ENCODE results near the gene SPC25.
"Not testable (repeated sequence)": the region's sequence is repeated elsewhere in the genome, so short reads cannot be mapped to it uniquely, and the experiment has no call there.

The SPC25 gene

DNA sequence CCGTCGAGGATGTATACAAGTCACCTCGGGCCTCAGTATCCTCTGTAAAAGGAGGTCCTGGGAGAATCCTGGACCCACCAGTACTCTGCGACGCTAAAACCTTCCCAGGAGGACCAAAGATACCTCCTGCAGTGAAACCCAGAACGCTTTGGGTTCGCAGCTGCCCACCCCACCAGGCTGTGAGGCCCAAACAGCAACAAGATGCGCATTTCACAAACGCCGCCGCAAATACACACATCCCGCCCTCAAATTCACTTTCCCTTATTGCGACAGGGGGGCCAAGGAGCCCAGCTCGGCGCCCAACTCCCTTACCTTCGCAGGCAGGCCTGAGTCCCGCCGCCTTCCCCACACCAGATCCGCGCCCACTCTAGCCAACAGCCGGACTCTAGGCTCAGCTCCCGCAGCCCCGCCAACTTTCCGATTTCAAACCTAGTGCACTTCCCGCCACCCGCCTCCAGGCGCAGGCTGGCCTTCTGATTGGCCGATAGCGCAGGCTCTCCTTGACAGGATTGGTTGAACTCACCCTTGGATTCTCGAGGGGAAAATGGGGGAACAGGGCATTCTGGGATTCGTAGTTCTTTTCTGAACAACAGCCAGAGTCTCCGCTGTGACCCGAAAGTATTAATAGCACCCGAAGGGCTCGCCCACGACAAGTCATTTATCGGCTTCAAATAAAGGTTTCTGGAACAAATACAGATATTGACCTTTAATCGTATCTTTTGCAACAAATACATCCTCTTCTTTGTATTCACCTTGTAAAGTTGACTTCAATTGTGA is at the start of gene SPC25:
Gene SPC25 (minus strand): TSS at position 425 of the 777 bp plus-strand sequence. CDS start 911 bp downstream, outside the sequence.
- peak; percentile 94 for DNase-seq

DNA sequence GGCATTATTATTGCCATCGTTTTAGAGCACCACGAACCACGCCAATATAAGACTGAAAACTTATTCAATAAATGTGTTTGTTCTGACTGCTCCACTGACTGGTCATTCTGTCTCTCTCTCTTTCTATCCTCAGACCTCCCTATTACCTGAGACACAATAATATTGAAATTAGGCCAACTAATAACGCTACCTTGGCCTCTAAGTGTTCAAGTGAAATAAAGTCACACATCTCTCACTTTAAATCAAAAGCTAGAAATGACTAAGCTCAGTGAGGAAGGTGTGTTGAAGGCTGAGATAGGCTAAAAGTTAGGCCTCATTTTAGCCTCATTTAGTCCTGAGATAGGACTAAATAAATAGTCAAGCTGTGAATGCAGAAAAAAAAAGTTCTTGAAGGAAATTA is 49.7 kb upstream of the SPC25 start:
- DNase-seq: no peak

DNA sequence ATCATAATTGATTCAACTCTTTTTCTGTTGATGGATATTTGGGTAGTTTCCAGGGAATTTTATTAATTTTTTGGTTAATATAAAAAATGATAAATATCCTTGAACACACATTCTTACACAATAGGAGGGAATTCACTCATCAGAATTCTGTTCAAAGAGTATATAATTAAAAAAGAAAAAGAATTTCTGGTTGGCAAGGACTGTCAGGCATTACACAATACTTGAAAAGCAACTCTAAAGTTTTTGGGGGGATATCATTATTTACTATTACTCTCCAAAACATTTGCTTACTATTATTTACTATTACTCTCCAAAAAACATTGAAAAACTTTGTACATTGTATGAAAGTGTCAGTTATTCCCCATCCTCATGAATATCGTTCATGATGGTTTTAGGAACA is 48.8 kb upstream of the SPC25 start:
- no peak for DNase-seq

DNA sequence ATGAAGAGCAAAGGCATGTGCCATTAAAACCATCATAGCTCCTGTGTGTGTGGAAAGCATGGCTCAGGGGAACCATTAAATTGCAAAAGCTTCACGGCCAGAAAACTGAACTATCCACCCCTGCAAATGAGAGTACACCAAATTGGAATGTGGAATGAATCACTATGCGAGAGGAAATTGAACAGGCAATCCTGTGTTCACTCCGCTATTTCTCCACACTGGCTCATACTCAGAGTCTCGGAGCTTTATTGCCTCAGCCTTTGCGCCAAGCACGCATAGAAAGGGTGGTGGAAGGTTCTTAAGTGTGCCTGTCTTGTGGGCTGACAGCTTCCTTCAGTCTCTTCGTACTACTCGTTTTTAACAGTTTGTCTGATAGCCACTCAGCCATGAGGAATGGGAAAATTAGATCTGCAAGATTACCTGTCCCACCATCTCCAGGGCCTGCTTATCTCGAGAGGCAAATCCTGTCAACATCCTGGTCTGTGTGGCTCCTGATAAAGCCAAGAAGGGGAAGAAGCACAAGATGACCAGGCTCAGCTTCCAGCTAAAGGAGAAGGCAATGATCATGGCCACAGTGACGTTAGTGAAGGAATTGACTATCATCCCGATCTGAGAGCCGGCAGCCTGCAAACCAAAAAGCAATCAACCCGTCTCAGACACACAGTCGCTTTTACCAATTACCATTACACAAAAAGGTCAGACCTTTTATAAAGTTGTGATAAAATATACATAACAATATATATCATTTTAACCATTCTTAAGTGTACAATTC is 45.8 kb upstream of the SPC25 start:
- DNase-seq: no peak

DNA sequence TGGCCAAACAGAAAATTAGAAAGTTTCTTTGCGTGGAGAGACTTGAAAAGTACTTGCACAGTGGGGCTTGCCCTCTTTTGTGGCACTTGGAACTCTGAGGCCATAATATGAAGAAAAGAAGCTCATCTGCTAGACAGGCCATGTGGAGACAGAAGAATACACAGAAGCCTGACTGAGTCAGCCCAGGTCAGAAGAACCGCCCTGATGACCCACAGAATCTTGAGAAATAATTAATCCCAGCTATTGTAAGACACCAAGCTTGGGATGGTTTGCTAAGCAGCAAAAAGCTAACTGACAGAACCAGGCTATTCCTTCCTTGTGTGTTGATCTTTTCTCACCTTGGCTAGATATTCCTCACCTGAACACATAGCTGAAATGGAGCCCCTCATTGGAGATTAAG is 44.6 kb upstream of the SPC25 start:
- DNase-seq: no peak

DNA sequence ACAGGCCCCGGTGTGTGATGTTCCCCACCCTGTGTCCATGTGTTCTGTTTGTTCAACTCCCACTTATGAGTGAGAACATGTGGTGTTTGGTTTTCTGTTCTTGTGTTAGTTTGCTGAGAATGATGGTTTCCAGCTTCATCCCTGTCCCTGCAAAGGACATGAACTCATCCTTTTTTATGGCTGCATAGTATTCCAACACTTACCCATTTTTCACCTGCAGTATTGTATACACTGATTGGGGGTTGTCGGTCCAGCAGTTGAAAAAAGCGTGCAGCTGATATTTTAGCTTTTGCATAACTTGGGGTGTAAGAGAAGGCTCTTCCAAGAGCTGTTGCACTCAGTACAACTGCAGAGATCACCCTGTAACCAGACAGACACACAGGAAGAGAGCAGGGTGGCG is 41.9 kb upstream of the SPC25 start:
- DNase-seq: not testable (repeated sequence)

GRCh38 chr2:168930242-168930641 is 40.0 kb upstream of the SPC25 start:
- DNase-seq: no peak

- no peak for DNase-seq
Measured at GRCh38 chr2:168929031-168929430, 38.8 kb upstream of the SPC25 start.

DNA sequence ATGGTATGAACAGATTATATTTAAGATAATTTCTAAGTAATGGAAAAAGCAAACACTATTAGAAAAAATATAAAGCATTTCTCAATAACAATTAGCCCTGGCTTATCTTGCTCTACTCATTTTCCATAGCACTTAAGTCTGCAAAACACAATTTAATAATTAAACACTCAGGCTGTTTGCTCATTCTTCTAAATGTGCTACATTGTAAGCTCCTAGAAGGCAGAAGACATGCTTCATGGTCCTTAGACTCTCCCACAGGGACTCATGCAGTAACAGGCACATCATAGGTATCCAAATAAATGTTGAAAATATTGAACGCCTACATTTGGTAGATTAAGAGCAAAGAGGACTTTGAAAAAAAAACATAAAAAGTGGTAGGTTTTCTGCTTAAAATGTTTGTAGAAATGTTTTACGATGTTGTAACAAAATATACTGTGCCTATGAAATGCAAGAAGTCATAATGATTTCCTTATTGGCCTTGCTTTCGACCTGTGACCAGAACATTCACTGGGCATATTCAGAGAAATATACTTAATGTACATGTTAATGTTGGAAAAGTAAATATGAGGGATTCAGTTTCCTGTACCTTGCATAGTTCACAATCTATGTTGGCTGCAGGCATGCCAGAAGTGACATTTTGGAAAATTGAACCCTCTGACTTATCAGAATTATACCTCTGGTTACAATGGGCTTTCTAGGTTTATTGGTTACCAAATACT is 38.0 kb upstream of the SPC25 start:
- DNase-seq: peak; percentile 27

DNA sequence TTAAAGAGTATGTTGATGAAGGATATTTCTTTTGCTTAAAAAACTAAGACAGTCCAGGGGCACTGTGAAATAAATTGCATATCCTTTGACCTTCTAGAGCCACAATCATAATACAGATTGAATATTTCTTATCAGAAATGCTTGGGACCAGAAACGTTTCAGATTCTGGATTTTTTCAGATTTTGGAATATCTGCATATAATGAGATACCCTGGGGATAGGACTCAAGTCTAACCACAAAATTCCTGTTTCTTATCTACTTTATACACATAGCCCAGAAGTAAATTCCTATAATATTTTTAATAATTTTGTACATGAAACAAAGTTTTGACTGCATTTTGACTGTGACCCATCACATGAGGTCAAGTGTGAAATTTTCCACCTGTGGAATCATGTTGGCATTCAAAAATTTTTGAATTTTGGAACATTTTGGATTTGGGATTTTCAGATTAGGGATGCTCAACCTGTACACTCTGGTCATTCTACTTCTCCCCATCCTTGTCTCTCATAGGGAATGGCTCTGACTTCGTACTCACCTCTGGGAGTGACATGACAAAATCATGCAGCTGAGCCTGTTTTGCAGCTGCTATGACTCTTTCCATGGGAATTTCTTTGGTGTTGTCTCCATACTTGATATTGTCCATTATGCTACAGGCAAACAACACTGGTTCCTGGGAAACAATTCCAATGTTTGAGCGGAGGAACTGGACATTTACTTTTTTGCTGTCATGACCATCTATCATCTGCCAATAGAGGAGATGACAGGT is 36.6 kb upstream of the SPC25 start:
- DNase-seq: no peak

- DNase-seq: peak; percentile 38
Measured at GRCh38 chr2:168920504-168921157, 30.4 kb upstream of the SPC25 start.

DNA sequence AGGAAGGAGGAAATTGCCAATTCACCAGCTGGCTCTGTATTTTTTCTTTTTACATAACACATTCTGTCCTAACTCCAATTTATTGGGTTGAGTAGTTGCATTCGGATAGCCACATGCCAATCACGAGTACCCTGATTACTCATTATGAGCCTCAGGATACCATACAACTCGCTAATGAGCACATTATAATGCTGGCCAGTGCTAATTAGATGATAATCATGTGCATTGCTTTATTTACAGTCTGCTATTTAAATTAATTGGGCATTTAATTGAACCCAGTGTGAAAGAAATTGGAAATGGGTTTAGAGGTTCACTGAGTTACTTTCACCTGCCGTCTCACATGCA is 26.1 kb upstream of the SPC25 start:
- peak; percentile 74 for DNase-seq

- no peak for DNase-seq
Measured at GRCh38 chr2:168915441-168916330, 25.5 kb upstream of the SPC25 start.

- DNase-seq: no peak
Measured at GRCh38 chr2:168913495-168913894, 23.3 kb upstream of the SPC25 start.

DNA sequence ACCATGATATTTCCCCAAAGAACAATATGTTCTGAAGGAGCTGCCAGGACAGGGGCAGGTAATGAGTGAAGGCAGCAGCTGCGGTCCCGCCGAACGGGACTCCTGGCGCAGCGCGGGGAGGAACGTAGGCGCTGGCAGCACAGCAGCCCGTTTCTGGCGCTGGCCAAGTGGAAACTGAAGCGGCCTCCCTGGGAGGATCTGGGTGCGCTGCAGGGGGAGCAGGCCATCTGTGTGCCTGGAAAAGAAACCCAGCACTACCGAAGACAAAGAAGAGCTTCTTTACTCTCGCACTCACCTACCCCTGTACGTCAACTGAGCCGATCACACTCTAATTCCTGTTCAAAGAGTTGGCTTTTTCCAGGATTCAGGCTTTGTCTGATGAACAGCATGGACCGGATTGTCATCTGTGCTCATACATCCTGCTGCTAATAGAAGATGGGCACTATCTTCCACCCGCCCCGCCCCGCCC is 22.7 kb upstream of the SPC25 start:
- DNase-seq: peak; percentile 63

DNA sequence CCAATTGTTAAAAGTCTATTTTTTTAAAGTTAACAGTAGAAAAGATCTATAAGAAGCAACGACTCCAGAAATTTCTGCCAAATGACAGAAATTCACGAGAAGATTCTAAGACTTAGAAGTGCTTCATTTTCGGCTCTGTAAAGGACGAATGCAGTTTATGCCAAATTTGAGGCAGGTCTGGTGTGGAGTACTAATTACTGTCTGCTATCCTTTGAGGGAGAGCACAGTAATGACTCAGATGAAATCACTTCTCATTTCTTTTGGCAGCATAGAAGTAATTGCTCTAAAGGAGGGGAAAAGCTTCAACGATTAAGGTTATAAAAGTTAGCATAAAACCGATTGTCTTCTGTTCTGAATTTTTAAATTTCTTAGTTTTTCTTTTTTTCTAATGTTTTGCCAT is 22.2 kb upstream of the SPC25 start:
- DNase-seq: peak; percentile 58

GRCh38 chr2:168910330-168910729 is 20.1 kb upstream of the SPC25 start:
- DNase-seq: no peak

DNA sequence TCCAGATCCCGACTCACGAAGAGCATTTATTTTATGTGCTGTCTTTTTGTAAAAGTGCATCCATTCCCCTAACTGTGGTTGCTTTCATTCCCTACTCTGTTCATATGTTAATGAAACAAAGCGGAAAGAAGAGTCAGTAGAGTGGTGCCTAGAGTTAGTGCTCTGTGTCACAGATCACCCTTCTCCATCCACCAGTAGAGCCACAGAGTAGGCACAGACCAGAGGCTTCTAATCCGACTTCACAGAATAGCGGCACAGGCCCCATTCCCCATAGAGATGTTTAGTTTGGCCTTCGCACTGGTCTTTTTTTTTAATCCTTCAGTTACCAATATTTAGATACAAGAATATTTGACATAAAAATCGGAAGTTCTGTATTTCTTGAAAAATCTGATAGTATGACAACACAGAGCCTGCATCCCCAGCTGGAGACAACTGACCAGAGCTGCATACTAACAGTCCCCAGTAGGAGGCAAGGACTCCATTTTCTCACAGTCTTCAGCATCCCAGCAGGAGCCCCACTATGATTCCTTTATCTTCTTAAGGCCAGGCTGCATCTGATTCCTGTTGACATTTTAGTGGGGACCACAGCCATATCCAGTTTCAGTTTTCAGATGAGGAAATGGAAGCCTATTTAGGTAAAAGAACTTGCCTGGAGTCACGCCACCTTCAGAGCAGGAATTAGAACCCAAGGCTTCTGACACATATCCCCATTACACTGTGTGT is 17.9 kb upstream of the SPC25 start:
- DNase-seq: no peak

- no peak for DNase-seq
Measured at GRCh38 chr2:168904358-168904757, 14.1 kb upstream of the SPC25 start.

DNA sequence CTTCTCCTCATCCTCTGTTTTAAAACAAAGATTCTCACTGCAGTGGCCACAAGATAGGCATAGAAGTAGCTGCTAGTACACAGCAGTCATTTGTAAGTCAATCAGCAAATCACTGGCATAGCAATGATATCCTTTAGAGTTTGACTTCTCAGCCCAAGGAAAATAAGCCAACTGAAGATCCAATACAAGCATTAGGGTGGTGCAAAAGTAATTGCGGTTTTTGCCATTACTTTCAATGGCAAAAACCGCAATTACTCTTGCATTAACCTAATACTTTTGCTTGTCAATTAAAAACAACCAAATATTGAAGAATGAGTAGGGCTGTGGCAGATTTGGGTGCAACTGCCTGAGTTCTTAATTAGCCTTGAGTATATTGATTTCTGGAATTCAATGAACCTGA is 13.7 kb upstream of the SPC25 start:
- DNase-seq: no peak

DNA sequence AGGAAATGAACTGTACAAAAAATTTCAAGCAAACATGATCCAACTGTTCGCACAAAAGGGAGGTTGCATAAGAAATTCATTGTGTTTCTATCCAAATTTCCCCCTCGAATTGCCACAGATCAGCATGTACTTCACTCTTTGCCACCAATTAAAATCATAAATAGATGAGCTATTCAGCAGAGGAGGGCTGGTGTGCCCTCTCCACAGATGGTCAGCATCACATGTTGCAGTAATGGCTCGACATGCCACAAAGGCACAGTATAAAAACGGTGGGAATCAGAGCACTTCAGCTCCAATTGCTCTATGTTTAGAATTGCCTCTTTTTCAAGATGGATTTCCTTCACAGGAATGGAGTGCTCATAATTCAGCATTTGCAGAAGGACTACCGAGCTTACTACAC is 10.8 kb upstream of the SPC25 start, which contains the start of gene G6PC2:
Gene G6PC2 (plus strand): TSS at position 289 of the 400 bp plus-strand sequence. CDS start 41 bp downstream, at position 330.
- no peak for DNase-seq
